HepG2 (cell line): ENCODE measurements around the gene SYN1. TPM values are rescaled to one million over a fixed set of nuclear protein-coding genes. Genes with fewer than 3 reads are reported as not detected.

ENCODE experiments used
- ATAC-seq: fragments of 200-7000 bp; cut with Tn5 transposase; 3 replicates; pipeline ENCODE4 v1.9.1; 2020; ENCODE audit warnings: mild to moderate bottlenecking, moderate library complexity
- BruUV-seq: library from RNA; stranded (reverse); fragments of 400-500 nt; replicated peaks from 2 replicates; lab custom pipeline; 2021; lab: Mats Ljungman, UMichigan
- CTCF ChIA-PET: fragments of 300-600 bp; formaldehyde crosslinking; extraction: SDS; loops from one replicate; lab custom pipeline; 2021; ENCODE audit warnings: low total read pairs, inconsistent platforms, low intra/inter-chr PET ratio; lab: Yijun Ruan, JAX
- POLR2A ChIA-PET: fragments of 350-600 bp; sonication (Branson Sonifier 250); formaldehyde crosslinking; loops from one replicate; lab custom pipeline; 2020; ENCODE audit warnings: antibody characterized with exemption, inconsistent platforms; lab: Yijun Ruan, JAX
- DNase-seq: peaks from one replicate; pipeline ENCODE4 v3.0.0-alpha.2; 2015; ENCODE audit warnings: low spot score
- FAIRE-seq: peaks from 3 replicates; lab custom pipeline; 2011; peaks lifted over from hg19 to GRCh38; lab: Jason Lieb, UNC
- H2AFZ ChIP-seq: one replicate; pipeline ENCODE4 v1.6.1; 2011; ENCODE audit warnings: low read length, inconsistent platforms
- H3K27ac ChIP-seq: fragments of 300-600 bp; 3 replicates; pipeline ENCODE4 v1.8.0; 2011; ENCODE audit warnings: mixed run types, mild to moderate bottlenecking, mixed read lengths, low read length, inconsistent platforms; ENCODE audit not compliant: insufficient read depth; ENCODE audit errors: extremely low read length
- H3K27me3 ChIP-seq, 2 experiments: fragments of 200-600 bp in 1 of 2; 2 replicates in 1 of 2; 3 replicates in 1 of 2; pipeline versions ENCODE4 v1.6.0 to v1.8.0; 2011; ENCODE audit warnings: low read length in 2 of 2, mild to moderate bottlenecking in 2 of 2, moderate library complexity in 2 of 2, inconsistent platforms in 1 of 2; ENCODE audit not compliant: insufficient read depth in 2 of 2, control insufficient read depth in 1 of 2
- H3K36me3 ChIP-seq, 2 experiments: fragments of 200-600 bp in 1 of 2; replicated peaks in 1 of 2; 2 replicates in 1 of 2; 3 replicates in 1 of 2; pipeline versions ENCODE4 v1.5.1 to v1.8.0; 2011; ENCODE audit warnings: low read length in 2 of 2, inconsistent platforms in 1 of 2; ENCODE audit not compliant: insufficient read depth in 2 of 2, control insufficient read depth in 1 of 2
- H3K4me1 ChIP-seq: 2 replicates; pipeline ENCODE4 v1.5.1; 2012; ENCODE audit warnings: low read length, inconsistent platforms; ENCODE audit not compliant: insufficient read depth
- H3K4me2 ChIP-seq: 2 replicates; pipeline ENCODE4 v1.6.0; 2011; ENCODE audit warnings: low read depth, low read length, inconsistent platforms
- H3K4me3 ChIP-seq, 3 experiments: fragments of 200-600 bp in 1 of 3; sonication (generic), shearing (Covaris generic) in 1 of 3; replicated peaks in 1 of 3; 2 replicates each; pipeline ENCODE4 v1.5.1; 2011 to 2016; ENCODE audit warnings: low read length in 3 of 3, inconsistent platforms in 2 of 3, low read depth in 2 of 3, mild to moderate bottlenecking in 2 of 3, control low read depth in 1 of 3, mixed read lengths in 1 of 3; ENCODE audit not compliant: insufficient read depth in 1 of 3
- H3K79me2 ChIP-seq: one replicate; pipeline ENCODE4 v1.6.1; 2011; ENCODE audit warnings: low read length, inconsistent platforms; ENCODE audit not compliant: insufficient read depth
- H3K9ac ChIP-seq: 2 replicates; pipeline ENCODE4 v1.6.0; 2011; ENCODE audit warnings: mild to moderate bottlenecking, low read depth, low read length, inconsistent platforms; ENCODE audit not compliant: insufficient read depth
- H3K9me3 ChIP-seq: 2 replicates; pipeline ENCODE4 v1.5.1; 2012; ENCODE audit warnings: mild to moderate bottlenecking, low read length
- H4K20me1 ChIP-seq: 2 replicates; pipeline ENCODE4 v1.6.0; 2011; ENCODE audit warnings: inconsistent platforms, mild to moderate bottlenecking, low read length, moderate library complexity; ENCODE audit not compliant: insufficient read depth
- CBFB ChIP-seq: sonication (generic); formaldehyde crosslinking; IDR thresholded peaks from 2 replicates; pipeline ENCODE4 v1.4.0; 2020; ENCODE audit warnings: missing genetic modification reagents
- GFI1 ChIP-seq: sonication (generic); formaldehyde crosslinking; IDR thresholded peaks from 2 replicates; pipeline ENCODE4 v1.5.0; 2020; ENCODE audit warnings: missing genetic modification reagents, mild to moderate bottlenecking, borderline replicate concordance
- IKZF1 ChIP-seq: fragments of 450-650 bp; IDR thresholded peaks from 2 replicates; pipeline ENCODE4 v1.7.1; 2016
- ISL2 ChIP-seq: sonication (generic); formaldehyde crosslinking; IDR thresholded peaks from 2 replicates; pipeline ENCODE4 v1.5.0; 2020; ENCODE audit warnings: missing genetic modification reagents
- KAT2B ChIP-seq: fragments of 150-350 bp; IDR thresholded peaks from 2 replicates; pipeline ENCODE4 v1.6.1; 2014; ENCODE audit warnings: low read depth, low read length, borderline replicate concordance
- MTA1 ChIP-seq: sonication (generic); formaldehyde crosslinking; IDR thresholded peaks from 2 replicates; pipeline ENCODE4 v1.4.0; 2020; ENCODE audit warnings: missing genetic modification reagents, mild to moderate bottlenecking, borderline replicate concordance
- MTA3 ChIP-seq: sonication (generic); formaldehyde crosslinking; IDR thresholded peaks from 2 replicates; pipeline ENCODE4 v1.4.0; 2020; ENCODE audit warnings: missing genetic modification reagents
- PCBP1 ChIP-seq: fragments of 200-400 bp; formaldehyde crosslinking; IDR thresholded peaks from 2 replicates; pipeline ENCODE4 v1.6.1; 2017; ENCODE audit warnings: mild to moderate bottlenecking, low read depth, low read length, borderline replicate concordance
- RAD21 ChIP-seq: fragments of 450-650 bp; formaldehyde crosslinking; IDR thresholded peaks from 2 replicates; pipeline ENCODE4 v1.5.0; 2020; ENCODE audit warnings: mild to moderate bottlenecking
- RFX1 ChIP-seq: fragments of 450-650 bp; IDR thresholded peaks from 2 replicates; pipeline ENCODE4 v1.6.1; 2017
- SNAPC5 ChIP-seq: sonication (generic); formaldehyde crosslinking; IDR thresholded peaks from 2 replicates; pipeline ENCODE4 v1.8.1; 2023; ENCODE audit warnings: mild to moderate bottlenecking, missing genetic modification reagents, borderline replicate concordance
- ZNF224 ChIP-seq: sonication (generic); formaldehyde crosslinking; IDR thresholded peaks from 2 replicates; pipeline ENCODE4 v1.5.0; 2020; ENCODE audit warnings: mild to moderate bottlenecking, missing genetic modification reagents
- ZNF3 ChIP-seq: IDR thresholded peaks from 2 replicates; pipeline ENCODE4 v1.7.0; 2017; ENCODE audit warnings: inconsistent platforms
- ZNF569 ChIP-seq: sonication (generic); formaldehyde crosslinking; IDR thresholded peaks from 2 replicates; pipeline ENCODE4 v1.5.0; 2020; ENCODE audit warnings: mild to moderate bottlenecking, missing genetic modification reagents, moderate library complexity, borderline replicate concordance
- WGBS: methylation state at CpG from one replicate; pipeline ENCODE4 v1.1.6; 2017; ENCODE audit warnings: low lambda C conversion rate; 5-methylcytosine and 5-hydroxymethylcytosine counted together
- in situ Hi-C: cut with HindIII; loops from 2 replicates; pipeline ENCODE4 v1.10.0; 2017; ENCODE audit warnings: low pct_unique_long_range_greater_than_20kb; ENCODE audit not compliant: extremely low pct_ligation_motif_present
- intact Hi-C: fragments of 100-400 bp; cut with micrococcal nuclease; formaldehyde crosslinking; loops from one replicate; pipeline ENCODE4 v1.10.0; 2022; ENCODE audit not compliant: unreplicated experiment
- polyA plus RNA-seq, 8 experiments: library from polyadenylated mRNA; depleted of rRNA in 3 of 8; stranded (reverse) in 7 of 8; unstranded in 1 of 8; fragments of >200 nt; fragmentation: Illumina TruSeq in 4 of 8; extraction: Trizol in 4 of 8; gene quantifications; 2 replicates each; pipeline versions ENCODE4 v1.2.1 to v1.2.3, GENCODE V29; 2011 to 2016; ENCODE audit warnings: low read depth in 4 of 8, missing spikeins in 1 of 8, mixed read lengths in 1 of 8; ENCODE audit not compliant: insufficient read depth in 1 of 8
- total RNA-seq, 5 experiments: library from RNA; depleted of rRNA; stranded (reverse); fragments of >200 nt; fragmentation: Illumina TruSeq; extraction: Trizol; gene quantifications; 2 replicates each; pipeline ENCODE4 v1.2.3, GENCODE V29; 2016; ENCODE audit warnings: low read depth in 1 of 5
- TF ChIP-seq, protein P1 (sequence below): sonication (generic); formaldehyde crosslinking; IDR thresholded peaks from 2 replicates; pipeline ENCODE4 v1.4.0; 2020; ENCODE audit warnings: missing genetic modification reagents
- TF ChIP-seq, protein P2 (sequence below): sonication (generic); formaldehyde crosslinking; IDR thresholded peaks from 2 replicates; pipeline ENCODE4 v1.5.1; 2020; ENCODE audit warnings: missing genetic modification reagents, mild to moderate bottlenecking, borderline replicate concordance

SYN1 gene
- total and polyA plus RNA-seq, 2 of the 13 experiments (the other 11 are each of a cell fraction or from before 2014, with no cell fraction given), result not detected

- TF ChIP-seq KAT2B (no peak), IKZF1 (no peak), MTA3 (no peak), SNAPC5 (no peak)
- TF ChIP-seq, protein P1, sequence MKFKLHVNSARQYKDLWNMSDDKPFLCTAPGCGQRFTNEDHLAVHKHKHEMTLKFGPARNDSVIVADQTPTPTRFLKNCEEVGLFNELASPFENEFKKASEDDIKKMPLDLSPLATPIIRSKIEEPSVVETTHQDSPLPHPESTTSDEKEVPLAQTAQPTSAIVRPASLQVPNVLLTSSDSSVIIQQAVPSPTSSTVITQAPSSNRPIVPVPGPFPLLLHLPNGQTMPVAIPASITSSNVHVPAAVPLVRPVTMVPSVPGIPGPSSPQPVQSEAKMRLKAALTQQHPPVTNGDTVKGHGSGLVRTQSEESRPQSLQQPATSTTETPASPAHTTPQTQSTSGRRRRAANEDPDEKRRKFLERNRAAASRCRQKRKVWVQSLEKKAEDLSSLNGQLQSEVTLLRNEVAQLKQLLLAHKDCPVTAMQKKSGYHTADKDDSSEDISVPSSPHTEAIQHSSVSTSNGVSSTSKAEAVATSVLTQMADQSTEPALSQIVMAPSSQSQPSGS (CRISPR knock-in tag), result no peak
- TF ChIP-seq, all 625 proteins: peak for 0
These were observed 653 bp downstream of the SYN1 start (continued) for GRCh38 chrX:47618923-47619485.

DNA sequence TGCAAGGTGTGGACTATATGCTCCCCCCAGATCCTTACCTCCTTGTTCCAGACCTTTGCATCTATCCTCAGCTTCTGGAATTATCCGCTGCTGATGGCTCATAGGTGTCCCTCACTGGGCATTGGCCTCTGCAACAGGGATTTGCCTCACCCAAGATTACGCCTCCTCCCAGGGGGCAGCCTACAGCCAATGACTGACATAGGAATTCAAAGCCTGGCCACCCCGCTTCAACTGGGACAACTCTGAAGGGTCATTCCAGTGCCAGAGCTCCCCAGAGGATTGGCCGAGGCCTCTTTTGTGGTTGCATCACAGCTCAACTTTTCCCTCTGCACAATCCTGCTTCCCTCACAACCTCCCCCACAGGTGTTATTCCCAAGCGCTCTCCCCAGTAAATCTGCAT, 5.0 kb downstream of the SYN1 start:
- WGBS, result 0% methylated on average over 2 of the region's 5 CpGs
- Histone ChIP-seq H3K4me1 (no peaks in the 10 kb centered on the region), H3K27me3 (no peaks in the 10 kb centered on the region), H3K9ac (no peak overlapping the region), H2AFZ (no peak overlapping the region), H3K27ac (no peak overlapping the region), H4K20me1 (no peaks in the 10 kb centered on the region), H3K4me2 (no peak overlapping the region)
- ChIA-PET CTCF (no interaction called here), POLR2A (no interaction called here)
- ATAC-seq, result no peak
- intact Hi-C loops, result no loop called here
- in situ Hi-C loops, result no loop called here
- no TSS peak for BruUV-seq
- FAIRE-seq, result no peak
- TF ChIP-seq MTA1 (no peak), RFX1 (no peak), ZNF224 (CRISPR knock-in tag) (no peak), ISL2 (no peak), ZNF569 (CRISPR knock-in tag) (no peak), CBFB (CRISPR knock-in tag) (no peak), ZNF3 (CRISPR knock-in tag) (no peak), RAD21 (no peak), GFI1 (CRISPR knock-in tag) (no peak), PCBP1 (no peak)
- TF ChIP-seq, protein P2, sequence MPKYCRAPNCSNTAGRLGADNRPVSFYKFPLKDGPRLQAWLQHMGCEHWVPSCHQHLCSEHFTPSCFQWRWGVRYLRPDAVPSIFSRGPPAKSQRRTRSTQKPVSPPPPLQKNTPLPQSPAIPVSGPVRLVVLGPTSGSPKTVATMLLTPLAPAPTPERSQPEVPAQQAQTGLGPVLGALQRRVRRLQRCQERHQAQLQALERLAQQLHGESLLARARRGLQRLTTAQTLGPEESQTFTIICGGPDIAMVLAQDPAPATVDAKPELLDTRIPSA (CRISPR knock-in tag), result no peak
- TF ChIP-seq, all 625 proteins: peak for 0
- no peaks in the 10 kb centered on the region for H3K9me3 ChIP-seq
- H3K36me3 ChIP-seq, result no peaks in the 10 kb centered on the region
- H3K79me2 ChIP-seq, result no peaks in the 10 kb centered on the region
- no peak overlapping the region for H3K4me3 ChIP-seq
- DNase-seq, result no peak
